Effector memory CD8-positive, alpha-beta T cell (primary cell): ENCODE data around the gene L1CAM.

Experiments
- ATAC-seq: fragments of 150-1000 bp; cut with Tn5 transposase; replicated peaks from 2 replicates; pipeline ENCODE4 v1.10.0; 2021; ENCODE audit warnings: mild to moderate bottlenecking, moderate library complexity
- DNase-seq, 3 experiments: peaks; one replicate each; pipeline ENCODE4 v3.0.0; 2021
- H3K27ac Mint-ChIP-seq, 2 donors: one replicate each; pipeline ENCODE4 v1.8.0; 2022; ENCODE audit warnings: mild to moderate bottlenecking in 2 of 2, mixed read lengths in 2 of 2, moderate library complexity in 2 of 2
- H3K27me3 Mint-ChIP-seq, 2 donors: one replicate each; pipeline ENCODE4 v1.8.0; 2022; ENCODE audit warnings: mixed read lengths in 2 of 2
- H3K36me3 Mint-ChIP-seq: one replicate; pipeline ENCODE4 v1.8.0; 2022; ENCODE audit warnings: mild to moderate bottlenecking, moderate library complexity, mixed read lengths; ENCODE audit not compliant: insufficient read depth
- H3K4me1 Mint-ChIP-seq, 2 donors: one replicate each; pipeline ENCODE4 v1.8.0; 2022; ENCODE audit warnings: low read depth in 2 of 2, mixed read lengths in 2 of 2
- H3K4me3 Mint-ChIP-seq, 2 donors: one replicate each; pipeline ENCODE4 v1.8.0; 2022; ENCODE audit warnings: mild to moderate bottlenecking in 2 of 2, mixed read lengths in 2 of 2, moderate library complexity in 2 of 2
- H3K9me3 Mint-ChIP-seq, 2 donors: one replicate each; pipeline ENCODE4 v1.8.0; 2022; ENCODE audit warnings: mixed read lengths in 2 of 2

L1CAM gene

GRCh38 chrX:153920546-153920945 lies 34.6 kb upstream of the L1CAM start:
- Mint-ChIP-seq H3K27ac (peak overlapping the region in 1 of 2 donors; percentile 57), H3K4me3 (no peak overlapping the region), H3K36me3 (peaks cover 56% of the 10 kb centered on the region)

GRCh38 chrX:153919281-153919680 lies 33.3 kb upstream of the L1CAM start:
- Mint-ChIP-seq H3K27me3 (no peaks in the 10 kb centered on the region), H3K4me1 (peaks cover 15 to 18% of the 10 kb centered on the region in 2 donors)
- no peak for ATAC-seq

More at GRCh38 chrX:153920546-153920945, 34.6 kb upstream of the L1CAM start:
- H3K4me1 Mint-ChIP-seq = peaks cover 16 to 22% of the 10 kb centered on the region in 2 donors
- no peak for ATAC-seq
- no peaks in the 10 kb centered on the region for H3K9me3 Mint-ChIP-seq
- H3K27me3 Mint-ChIP-seq = no peaks in the 10 kb centered on the region
- DNase-seq = no peak

GRCh38 chrX:153917869-153918268 lies 31.9 kb upstream of the L1CAM start:
- Mint-ChIP-seq H3K36me3 (peaks cover 55% of the 10 kb centered on the region), H3K9me3 (no peaks in the 10 kb centered on the region), H3K27ac (peak overlapping the region in 1 of 2 donors; percentile 74), H3K27me3 (no peaks in the 10 kb centered on the region), H3K4me3 (no peak overlapping the region), H3K4me1 (peaks cover 10 to 11% of the 10 kb centered on the region in 2 donors)
- no peak for DNase-seq
- no peak for ATAC-seq

More at GRCh38 chrX:153919281-153919680, 33.3 kb upstream of the L1CAM start:
- Mint-ChIP-seq H3K4me3 (no peak overlapping the region), H3K9me3 (no peaks in the 10 kb centered on the region), H3K27ac (no peak overlapping the region), H3K36me3 (peaks cover 55% of the 10 kb centered on the region)
- DNase-seq = no peak

GRCh38 chrX:153913701-153914100 lies 27.7 kb upstream of the L1CAM start:
- Mint-ChIP-seq H3K27me3 (no peaks in the 10 kb centered on the region), H3K9me3 (no peaks in the 10 kb centered on the region), H3K27ac (no peak overlapping the region), H3K4me1 (peaks cover 3 to 10% of the 10 kb centered on the region in 2 donors), H3K36me3 (peaks cover 51% of the 10 kb centered on the region), H3K4me3 (no peak overlapping the region)
- DNase-seq = no peak
- ATAC-seq = no peak

GRCh38 chrX:153913211-153913610 lies 27.2 kb upstream of the L1CAM start:
- Mint-ChIP-seq H3K36me3 (peaks cover 54% of the 10 kb centered on the region), H3K4me3 (no peak overlapping the region), H3K9me3 (no peaks in the 10 kb centered on the region), H3K27me3 (no peaks in the 10 kb centered on the region), H3K4me1 (peaks cover 3 to 10% of the 10 kb centered on the region in 2 donors), H3K27ac (no peak overlapping the region)
- DNase-seq = no peak
- ATAC-seq = no peak

GRCh38 chrX:153911798-153912197 lies 25.8 kb upstream of the L1CAM start:
- Mint-ChIP-seq H3K4me1 (peaks cover 3 to 10% of the 10 kb centered on the region in 2 donors), H3K27ac (peak overlapping the region in 1 of 2 donors; percentile 62), H3K9me3 (no peaks in the 10 kb centered on the region), H3K36me3 (peaks cover 54% of the 10 kb centered on the region), H3K4me3 (no peak overlapping the region), H3K27me3 (no peaks in the 10 kb centered on the region)
- no peak for DNase-seq
- no peak for ATAC-seq

GRCh38 chrX:153910446-153910845 lies 24.5 kb upstream of the L1CAM start:
- no peaks in the 10 kb centered on the region for H3K27me3 Mint-ChIP-seq

GRCh38 chrX:153909980-153910360 lies 24.0 kb upstream of the L1CAM start:
- no peak for ATAC-seq
- no peak overlapping the region for H3K27ac Mint-ChIP-seq
- H3K27me3 Mint-ChIP-seq = no peaks in the 10 kb centered on the region
- no peaks in the 10 kb centered on the region for H3K9me3 Mint-ChIP-seq
- H3K4me1 Mint-ChIP-seq = peaks cover 13 to 20% of the 10 kb centered on the region in 2 donors
- H3K4me3 Mint-ChIP-seq = no peak overlapping the region
- peaks cover 45% of the 10 kb centered on the region for H3K36me3 Mint-ChIP-seq
- no peak for DNase-seq

More at GRCh38 chrX:153910446-153910845, 24.5 kb upstream of the L1CAM start:
- peaks cover 46% of the 10 kb centered on the region for H3K36me3 Mint-ChIP-seq
- H3K4me1 Mint-ChIP-seq = peaks cover 13 to 16% of the 10 kb centered on the region in 2 donors
- no peaks in the 10 kb centered on the region for H3K9me3 Mint-ChIP-seq
- no peak overlapping the region for H3K27ac Mint-ChIP-seq
- ATAC-seq (no peak), DNase-seq (no peak)
- no peak overlapping the region for H3K4me3 Mint-ChIP-seq

GRCh38 chrX:153909024-153909979 lies 23.3 kb upstream of the L1CAM start:
- H3K4me3 Mint-ChIP-seq = no peak overlapping the region
- H3K9me3 Mint-ChIP-seq = no peaks in the 10 kb centered on the region
- H3K4me1 Mint-ChIP-seq = peaks cover 17 to 22% of the 10 kb centered on the region in 2 donors
- no peak overlapping the region for H3K27ac Mint-ChIP-seq
- H3K27me3 Mint-ChIP-seq = no peaks in the 10 kb centered on the region
- DNase-seq = no peak
- ATAC-seq = no peak
- H3K36me3 Mint-ChIP-seq = peaks cover 45% of the 10 kb centered on the region

- no peaks in the 10 kb centered on the region for H3K27me3 Mint-ChIP-seq
- peaks cover 25 to 28% of the 10 kb centered on the region in 2 donors for H3K4me1 Mint-ChIP-seq
- no peak for DNase-seq
- ATAC-seq = no peak
- no peak overlapping the region for H3K27ac Mint-ChIP-seq
- H3K36me3 Mint-ChIP-seq = peaks cover 42% of the 10 kb centered on the region
- H3K9me3 Mint-ChIP-seq = no peaks in the 10 kb centered on the region
- no peak overlapping the region for H3K4me3 Mint-ChIP-seq
Measured at GRCh38 chrX:153908219-153908860, 22.4 kb upstream of the L1CAM start.

- H3K4me1 Mint-ChIP-seq = peaks cover 28 to 32% of the 10 kb centered on the region in 2 donors
- DNase-seq = no peak
- no peaks in the 10 kb centered on the region for H3K9me3 Mint-ChIP-seq
- peaks cover 37% of the 10 kb centered on the region for H3K36me3 Mint-ChIP-seq
- H3K27ac Mint-ChIP-seq = peak overlapping the region in 1 of 2 donors; percentile 90
- no peak overlapping the region for H3K4me3 Mint-ChIP-seq
- no peaks in the 10 kb centered on the region for H3K27me3 Mint-ChIP-seq
- ATAC-seq = no peak
Measured at GRCh38 chrX:153907456-153907855, 21.5 kb upstream of the L1CAM start.

GRCh38 chrX:153906126-153906917 lies 20.3 kb upstream of the L1CAM start:
- H3K4me1 Mint-ChIP-seq = peaks cover 32 to 40% of the 10 kb centered on the region in 2 donors
- DNase-seq (peak; percentile 40 to 53 (median 49)), ATAC-seq (peak; percentile 91)
- peak overlapping the region; percentile 90 to 91 for H3K27ac Mint-ChIP-seq
- H3K4me3 Mint-ChIP-seq = peak overlapping the region; percentile 64 to 73
- no peaks in the 10 kb centered on the region for H3K27me3 Mint-ChIP-seq
- peaks cover 29% of the 10 kb centered on the region for H3K36me3 Mint-ChIP-seq
- H3K9me3 Mint-ChIP-seq = no peaks in the 10 kb centered on the region

GRCh38 chrX:153905481-153906095 lies 19.6 kb upstream of the L1CAM start:
- H3K9me3 Mint-ChIP-seq = no peaks in the 10 kb centered on the region
- DNase-seq (no peak), ATAC-seq (no peak)
- peaks cover 31% of the 10 kb centered on the region for H3K36me3 Mint-ChIP-seq
- H3K27ac Mint-ChIP-seq = peak overlapping the region; percentile 90 to 91
- H3K27me3 Mint-ChIP-seq = no peaks in the 10 kb centered on the region
- peaks cover 39 to 45% of the 10 kb centered on the region in 2 donors for H3K4me1 Mint-ChIP-seq
- peak overlapping the region; percentile 64 to 73 for H3K4me3 Mint-ChIP-seq
